Fibroblast of lung (primary cell): ENCODE measurements around the gene CYCS.

Experiments
- CTCF ChIP-seq, 2 donors: IDR thresholded peaks in 1 of 2; conservative IDR thresholded peaks in 1 of 2; 1 replicate in 1 of 2; 2 replicates in 1 of 2; pipeline ENCODE4 v1.5.1; 2011 to 2012; ENCODE audit warnings: low read length in 2 of 2, control low read depth in 1 of 2, inconsistent platforms in 1 of 2, low read depth in 1 of 2, mild to moderate bottlenecking in 1 of 2
- EZH2 ChIP-seq: IDR thresholded peaks from 2 replicates; pipeline ENCODE4 v1.5.1; 2012; ENCODE audit warnings: low read length, control low read depth, mild to moderate bottlenecking; ENCODE audit errors: missing control alignments

- TF ChIP-seq CTCF (conservative IDR thresholded peaks at IDR 0.05 in 1 of 2, IDR thresholded peaks at IDR 0.05 in 1 of 2; ENCODE audit: low read depth in 1 of 2, low read length in 2 of 2) (no peak), EZH2 (no peak)
These were observed 21.3 kb downstream of the CYCS start for GRCh38 chr7:25103773-25104172.
